IPS DF 19.7 (cell line): ENCODE measurements around the gene LRRC74A.

ENCODE experiments used
- DNase-seq: peaks from one replicate; pipeline ENCODE4 v3.0.0-alpha.2; 2013; ENCODE audit warnings: low read depth, low spot score

LRRC74A gene

GRCh38 chr14:76810525-76810924 lies 15.7 kb upstream of the LRRC74A start:
- DNase-seq = no peak

GRCh38 chr14:76810953-76811400 lies 15.2 kb upstream of the LRRC74A start:
- DNase-seq = no peak

GRCh38 chr14:76811561-76811960 lies 14.6 kb upstream of the LRRC74A start:
- no peak for DNase-seq

- no peak for DNase-seq
These were observed 14.2 kb upstream of the LRRC74A start for GRCh38 chr14:76812093-76812421.

GRCh38 chr14:76812422-76813383 lies 13.5 kb upstream of the LRRC74A start, which contains the start of gene ANGEL1:
Gene ANGEL1, minus strand, starts transcription at chr14:76812882. Its CDS starts 55 bp downstream, at chr14:76812827.
- DNase-seq = peak; percentile 83

GRCh38 chr14:76814726-76815645 lies 11.2 kb upstream of the LRRC74A start:
- DNase-seq = no peak

- DNase-seq = no peak
These were observed 5.5 kb upstream of the LRRC74A start for GRCh38 chr14:76820700-76821099.

- no peak for DNase-seq
These were observed 1.6 kb downstream of the LRRC74A start for GRCh38 chr14:76827696-76828296.

GRCh38 chr14:76828339-76829012 lies 2.3 kb downstream of the LRRC74A start:
- DNase-seq = no peak

GRCh38 chr14:76829013-76829365 lies 2.8 kb downstream of the LRRC74A start:
- no peak for DNase-seq

GRCh38 chr14:76829650-76830421 lies 3.6 kb downstream of the LRRC74A start:
- DNase-seq = no peak

GRCh38 chr14:76830556-76830955 lies 4.3 kb downstream of the LRRC74A start:
- no peak for DNase-seq

- DNase-seq = no peak
These were observed 6.3 kb downstream of the LRRC74A start for GRCh38 chr14:76832503-76832988.

GRCh38 chr14:76833011-76833410 lies 6.8 kb downstream of the LRRC74A start:
- no peak for DNase-seq

GRCh38 chr14:76834241-76834661 lies 8.0 kb downstream of the LRRC74A start:
- no peak for DNase-seq

- no peak for DNase-seq
These were observed 9.9 kb downstream of the LRRC74A start for GRCh38 chr14:76836029-76836630.

GRCh38 chr14:76837524-76837923 lies 11.3 kb downstream of the LRRC74A start:
- DNase-seq = no peak

- no peak for DNase-seq
These were observed 16.2 kb downstream of the LRRC74A start for GRCh38 chr14:76842414-76842813.

GRCh38 chr14:76844223-76844622 lies 18.0 kb downstream of the LRRC74A start:
- DNase-seq = no peak
